SH-SY5Y (cell line): Measurements from ENCODE around the gene GNAI3.

ENCODE experiments used
- GATA2 ChIP-seq: IDR thresholded peaks from 2 replicates; pipeline ENCODE4 v1.6.1; 2011; ENCODE audit warnings: mild to moderate bottlenecking, low read depth, low read length
- GATA3 ChIP-seq: IDR thresholded peaks from 2 replicates; pipeline ENCODE4 v1.6.1; 2011; ENCODE audit warnings: low read depth, mild to moderate bottlenecking, low read length, moderate library complexity

DNA sequence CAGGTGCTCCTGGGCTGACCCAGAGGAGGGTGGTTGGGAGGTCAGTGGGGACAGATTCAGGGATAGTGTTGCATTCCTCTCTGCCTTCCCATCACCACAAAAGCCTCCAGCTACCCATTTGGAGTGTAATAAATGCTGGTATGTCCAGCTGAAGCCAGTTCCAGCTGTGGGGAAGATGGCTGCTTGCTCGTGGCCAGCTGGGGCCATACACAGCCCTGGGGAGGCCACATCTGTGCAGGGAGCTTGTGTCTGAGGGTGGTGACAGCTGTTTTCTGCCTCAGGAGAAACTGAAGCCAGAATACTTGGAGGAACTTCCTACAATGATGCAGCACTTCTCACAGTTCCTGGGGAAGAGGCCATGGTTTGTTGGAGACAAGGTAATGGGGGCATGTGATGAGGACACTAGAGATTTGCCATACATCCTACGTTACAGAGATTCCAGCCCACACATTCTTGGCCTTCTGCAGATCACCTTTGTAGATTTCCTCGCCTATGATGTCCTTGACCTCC, 110.2 kb downstream of the GNAI3 start:
- TF ChIP-seq GATA2 (no peak), GATA3 (no peak)
